ENCODE measurements around the gene NOX4.
"Not testable (repeated sequence)": the region's sequence is repeated elsewhere in the genome, so short reads cannot be mapped to it uniquely, and the experiment has no call there.

The NOX4 gene

GRCh38 chr11:89433278-89433677, 57.9 kb downstream of the NOX4 start:
- Histone ChIP-seq H3K4me3 (ENCODE audit: low read depth, low read length) (no peak overlapping the region), H3K27ac (no peak overlapping the region), H3K36me3 (replicated peaks) (no peaks in the 10 kb centered on the region), H3K27me3 (replicated peaks) (no peaks in the 10 kb centered on the region)
- no peak for DNase-seq
- in situ Hi-C loops (cut with HindIII; ENCODE audit: low pct_ligation_motif_present, low sequenced_read_pairs): no loop called here
- no peak for TF ChIP-seq CTCF (IDR thresholded peaks at IDR 0.05; ENCODE audit: low read depth, low read length, missing control alignments)

- H3K36me3 ChIP-seq (replicated peaks); H3K27me3 ChIP-seq (replicated peaks); in situ Hi-C loops (cut with HindIII; ENCODE audit: low pct_ligation_motif_present, low sequenced_read_pairs); DNase-seq; H3K4me3 ChIP-seq (ENCODE audit: low read depth, low read length); H3K27ac ChIP-seq: not testable (repeated sequence)
Measured at GRCh38 chr11:89432182-89432581, 59.0 kb downstream of the NOX4 start.

- in situ Hi-C loops (cut with HindIII; ENCODE audit: low pct_ligation_motif_present, low sequenced_read_pairs); H3K4me3 ChIP-seq (ENCODE audit: low read depth, low read length); H3K36me3 ChIP-seq (replicated peaks); H3K27me3 ChIP-seq (replicated peaks); H3K27ac ChIP-seq; DNase-seq: not testable (repeated sequence)
Measured at GRCh38 chr11:89426501-89426900, 64.7 kb downstream of the NOX4 start.

GRCh38 chr11:89421718-89422117, 69.5 kb downstream of the NOX4 start:
- no peak overlapping the region for H3K4me3 ChIP-seq (ENCODE audit: low read depth, low read length)
- in situ Hi-C loops (cut with HindIII; ENCODE audit: low pct_ligation_motif_present, low sequenced_read_pairs): no loop called here
- no peak overlapping the region for H3K27ac ChIP-seq
- no peaks in the 10 kb centered on the region for H3K27me3 ChIP-seq (replicated peaks)
- no peaks in the 10 kb centered on the region for H3K36me3 ChIP-seq (replicated peaks)
- DNase-seq: no peak
- TF ChIP-seq CTCF (IDR thresholded peaks at IDR 0.05; ENCODE audit: low read depth, low read length, missing control alignments): no peak

- no peaks in the 10 kb centered on the region for H3K27me3 ChIP-seq (replicated peaks)
- H3K27ac ChIP-seq: no peak overlapping the region
- TF ChIP-seq CTCF (IDR thresholded peaks at IDR 0.05; ENCODE audit: low read depth, low read length, missing control alignments): no peak
- H3K36me3 ChIP-seq (replicated peaks): no peaks in the 10 kb centered on the region
- no peak overlapping the region for H3K4me3 ChIP-seq (ENCODE audit: low read depth, low read length)
- no peak for DNase-seq
- in situ Hi-C loops (cut with HindIII; ENCODE audit: low pct_ligation_motif_present, low sequenced_read_pairs): no loop called here
Measured at GRCh38 chr11:89420981-89421380, 70.2 kb downstream of the NOX4 start.

- no peak for TF ChIP-seq CTCF (IDR thresholded peaks at IDR 0.05; ENCODE audit: low read depth, low read length, missing control alignments)
- Histone ChIP-seq H3K27ac (no peak overlapping the region), H3K27me3 (replicated peaks) (no peaks in the 10 kb centered on the region), H3K4me3 (ENCODE audit: low read depth, low read length) (no peak overlapping the region), H3K36me3 (replicated peaks) (no peaks in the 10 kb centered on the region)
- no peak for DNase-seq
- in situ Hi-C loops (cut with HindIII; ENCODE audit: low pct_ligation_motif_present, low sequenced_read_pairs): no loop called here
Measured at GRCh38 chr11:89416961-89417360, 74.2 kb downstream of the NOX4 start.

GRCh38 chr11:89411112-89411511, 80.1 kb downstream of the NOX4 start:
- H3K4me3 ChIP-seq (ENCODE audit: low read depth, low read length); H3K36me3 ChIP-seq (replicated peaks); in situ Hi-C loops (cut with HindIII; ENCODE audit: low pct_ligation_motif_present, low sequenced_read_pairs); H3K27me3 ChIP-seq (replicated peaks); H3K27ac ChIP-seq; DNase-seq: not testable (repeated sequence)

GRCh38 chr11:89410666-89411065, 80.5 kb downstream of the NOX4 start:
- in situ Hi-C loops (cut with HindIII; ENCODE audit: low pct_ligation_motif_present, low sequenced_read_pairs); H3K27ac ChIP-seq; DNase-seq; H3K36me3 ChIP-seq (replicated peaks); H3K27me3 ChIP-seq (replicated peaks); H3K4me3 ChIP-seq (ENCODE audit: low read depth, low read length): not testable (repeated sequence)

- H3K36me3 ChIP-seq (replicated peaks); in situ Hi-C loops (cut with HindIII; ENCODE audit: low pct_ligation_motif_present, low sequenced_read_pairs); H3K27ac ChIP-seq; DNase-seq; H3K4me3 ChIP-seq (ENCODE audit: low read depth, low read length); H3K27me3 ChIP-seq (replicated peaks): not testable (repeated sequence)
Measured at GRCh38 chr11:89408441-89408840, 82.7 kb downstream of the NOX4 start.

Data from brain microvascular endothelial cell (primary cell).